ENCODE data around the gene LTBP1.

The LTBP1 gene

DNA sequence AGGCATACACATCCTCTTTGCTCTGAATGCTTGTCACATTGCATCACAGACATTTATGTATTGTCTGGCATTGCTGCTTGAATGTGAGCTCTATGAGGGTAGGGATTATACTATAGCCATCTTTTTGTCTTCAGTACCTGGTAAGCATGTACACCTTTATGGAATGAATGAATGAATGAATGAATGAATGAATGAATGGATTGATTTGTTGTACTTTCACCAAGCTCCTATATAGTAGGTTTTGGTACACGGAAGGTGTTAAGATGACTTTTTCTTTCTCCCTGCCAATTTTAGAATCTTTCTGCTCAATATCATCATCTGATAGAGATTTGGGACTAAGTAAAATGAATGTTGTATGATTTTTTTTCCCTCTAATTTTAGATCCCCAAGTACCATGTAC lies 13.5 kb downstream of the LTBP1 start:
- no peak for TF ChIP-seq FOXM1 (IDR thresholded peaks at IDR 0.05; ENCODE audit: borderline replicate concordance, low read depth)
- no peak for TF ChIP-seq ZBTB7A (IDR thresholded peaks at IDR 0.05; ENCODE audit: low read depth)
- no peak for TF ChIP-seq EGR1 (IDR thresholded peaks at IDR 0.05)
- no peak for TF ChIP-seq RAD21 (IDR thresholded peaks at IDR 0.05; ENCODE audit: low read depth)
- TF ChIP-seq EP300 (IDR thresholded peaks at IDR 0.05; ENCODE audit: borderline replicate concordance), result no peak
- TF ChIP-seq TCF12 (IDR thresholded peaks at IDR 0.05; ENCODE audit: low read depth), result no peak
- TF ChIP-seq TAF1 (IDR thresholded peaks at IDR 0.05; ENCODE audit: low read depth), result no peak
- no peak for TF ChIP-seq CEBPB (IDR thresholded peaks at IDR 0.05)
- TF ChIP-seq YY1 (IDR thresholded peaks at IDR 0.05; ENCODE audit: low read depth), result no peak
- no peak for TF ChIP-seq CREB1 (IDR thresholded peaks at IDR 0.05; ENCODE audit: low read depth)
- TF ChIP-seq, protein P1, sequence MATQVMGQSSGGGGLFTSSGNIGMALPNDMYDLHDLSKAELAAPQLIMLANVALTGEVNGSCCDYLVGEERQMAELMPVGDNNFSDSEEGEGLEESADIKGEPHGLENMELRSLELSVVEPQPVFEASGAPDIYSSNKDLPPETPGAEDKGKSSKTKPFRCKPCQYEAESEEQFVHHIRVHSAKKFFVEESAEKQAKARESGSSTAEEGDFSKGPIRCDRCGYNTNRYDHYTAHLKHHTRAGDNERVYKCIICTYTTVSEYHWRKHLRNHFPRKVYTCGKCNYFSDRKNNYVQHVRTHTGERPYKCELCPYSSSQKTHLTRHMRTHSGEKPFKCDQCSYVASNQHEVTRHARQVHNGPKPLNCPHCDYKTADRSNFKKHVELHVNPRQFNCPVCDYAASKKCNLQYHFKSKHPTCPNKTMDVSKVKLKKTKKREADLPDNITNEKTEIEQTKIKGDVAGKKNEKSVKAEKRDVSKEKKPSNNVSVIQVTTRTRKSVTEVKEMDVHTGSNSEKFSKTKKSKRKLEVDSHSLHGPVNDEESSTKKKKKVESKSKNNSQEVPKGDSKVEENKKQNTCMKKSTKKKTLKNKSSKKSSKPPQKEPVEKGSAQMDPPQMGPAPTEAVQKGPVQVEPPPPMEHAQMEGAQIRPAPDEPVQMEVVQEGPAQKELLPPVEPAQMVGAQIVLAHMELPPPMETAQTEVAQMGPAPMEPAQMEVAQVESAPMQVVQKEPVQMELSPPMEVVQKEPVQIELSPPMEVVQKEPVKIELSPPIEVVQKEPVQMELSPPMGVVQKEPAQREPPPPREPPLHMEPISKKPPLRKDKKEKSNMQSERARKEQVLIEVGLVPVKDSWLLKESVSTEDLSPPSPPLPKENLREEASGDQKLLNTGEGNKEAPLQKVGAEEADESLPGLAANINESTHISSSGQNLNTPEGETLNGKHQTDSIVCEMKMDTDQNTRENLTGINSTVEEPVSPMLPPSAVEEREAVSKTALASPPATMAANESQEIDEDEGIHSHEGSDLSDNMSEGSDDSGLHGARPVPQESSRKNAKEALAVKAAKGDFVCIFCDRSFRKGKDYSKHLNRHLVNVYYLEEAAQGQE (IDR thresholded peaks at IDR 0.05; ENCODE audit: low read depth), result no peak

DNA sequence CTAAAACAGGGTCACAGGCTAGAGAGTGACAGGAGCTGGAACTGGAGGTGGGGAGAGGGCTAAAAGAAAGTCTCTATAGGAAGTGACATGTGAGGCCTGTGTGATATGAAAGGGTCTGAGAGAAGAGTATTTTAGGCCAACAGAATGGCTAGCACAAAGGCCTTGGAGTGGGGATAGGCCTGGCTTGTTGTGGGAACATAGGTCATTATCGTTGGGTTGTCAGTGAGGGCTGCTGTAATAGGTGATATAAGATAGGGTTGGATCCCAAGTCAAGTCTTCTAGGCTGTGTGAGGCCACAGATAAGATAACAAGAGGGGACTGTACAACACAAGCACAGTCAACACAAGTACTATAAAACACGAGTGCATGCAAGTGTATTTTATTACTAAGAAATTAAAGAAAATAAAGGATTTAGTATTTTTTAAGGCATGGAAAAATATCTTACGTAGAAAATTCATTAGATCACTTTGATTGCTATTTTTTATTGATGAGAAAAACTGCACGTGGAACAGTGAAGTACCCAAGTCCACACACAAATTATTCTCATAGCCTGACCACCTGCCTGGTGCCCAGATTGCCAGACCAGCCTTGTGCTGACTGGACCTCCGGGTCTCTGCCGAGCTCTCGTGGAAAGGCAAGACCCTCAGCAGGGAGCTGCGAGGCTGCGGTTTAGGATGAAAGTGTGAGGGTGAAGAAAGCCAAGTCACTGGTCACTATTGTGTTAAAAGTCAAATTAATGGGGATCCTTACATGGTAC lies 14.1 kb downstream of the LTBP1 start:
- TF ChIP-seq ZBTB7A (IDR thresholded peaks at IDR 0.05; ENCODE audit: low read depth) (no peak), TAF1 (IDR thresholded peaks at IDR 0.05; ENCODE audit: low read depth) (no peak), TEAD4 (IDR thresholded peaks at IDR 0.05) (no peak), CEBPB (IDR thresholded peaks at IDR 0.05) (no peak), YY1 (IDR thresholded peaks at IDR 0.05; ENCODE audit: low read depth) (no peak), EGR1 (IDR thresholded peaks at IDR 0.05) (no peak), TCF12 (IDR thresholded peaks at IDR 0.05; ENCODE audit: low read depth) (no peak), RAD21 (IDR thresholded peaks at IDR 0.05; ENCODE audit: low read depth) (no peak), NFIC (IDR thresholded peaks at IDR 0.05) (no peak), EP300 (IDR thresholded peaks at IDR 0.05; ENCODE audit: borderline replicate concordance) (no peak)
- TF ChIP-seq, protein P2, sequence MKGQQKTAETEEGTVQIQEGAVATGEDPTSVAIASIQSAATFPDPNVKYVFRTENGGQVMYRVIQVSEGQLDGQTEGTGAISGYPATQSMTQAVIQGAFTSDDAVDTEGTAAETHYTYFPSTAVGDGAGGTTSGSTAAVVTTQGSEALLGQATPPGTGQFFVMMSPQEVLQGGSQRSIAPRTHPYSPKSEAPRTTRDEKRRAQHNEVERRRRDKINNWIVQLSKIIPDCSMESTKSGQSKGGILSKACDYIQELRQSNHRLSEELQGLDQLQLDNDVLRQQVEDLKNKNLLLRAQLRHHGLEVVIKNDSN (IDR thresholded peaks at IDR 0.05), result no peak
- TF ChIP-seq, protein P1 (IDR thresholded peaks at IDR 0.05; ENCODE audit: low read depth), result no peak
- TF ChIP-seq, protein P3, sequence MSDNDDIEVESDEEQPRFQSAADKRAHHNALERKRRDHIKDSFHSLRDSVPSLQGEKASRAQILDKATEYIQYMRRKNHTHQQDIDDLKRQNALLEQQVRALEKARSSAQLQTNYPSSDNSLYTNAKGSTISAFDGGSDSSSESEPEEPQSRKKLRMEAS (IDR thresholded peaks at IDR 0.05), result no peak

DNA sequence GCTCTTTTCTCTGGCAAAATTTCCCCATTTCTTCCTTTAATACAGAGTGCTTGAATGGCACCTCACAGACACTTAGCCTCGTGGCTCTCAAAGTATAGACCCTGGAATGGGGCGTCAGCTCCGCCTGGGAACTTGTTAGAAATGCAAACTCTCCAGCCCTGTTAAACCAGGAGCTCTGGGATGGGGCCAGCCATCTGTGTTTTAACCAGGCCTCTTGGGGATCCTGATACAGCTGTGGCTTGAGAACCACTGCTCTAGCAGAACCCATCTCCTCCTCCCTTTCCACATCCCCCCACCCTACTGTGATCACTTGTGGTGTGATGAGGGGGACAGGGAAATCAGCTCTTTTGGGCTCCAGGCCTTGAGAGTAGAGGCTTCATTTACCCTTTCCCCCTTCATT lies 15.9 kb downstream of the LTBP1 start:
- TF ChIP-seq, protein P1 (IDR thresholded peaks at IDR 0.05; ENCODE audit: low read depth), result no peak
- TF ChIP-seq CEBPB (IDR thresholded peaks at IDR 0.05) (no peak), NFIC (IDR thresholded peaks at IDR 0.05) (no peak)

DNA sequence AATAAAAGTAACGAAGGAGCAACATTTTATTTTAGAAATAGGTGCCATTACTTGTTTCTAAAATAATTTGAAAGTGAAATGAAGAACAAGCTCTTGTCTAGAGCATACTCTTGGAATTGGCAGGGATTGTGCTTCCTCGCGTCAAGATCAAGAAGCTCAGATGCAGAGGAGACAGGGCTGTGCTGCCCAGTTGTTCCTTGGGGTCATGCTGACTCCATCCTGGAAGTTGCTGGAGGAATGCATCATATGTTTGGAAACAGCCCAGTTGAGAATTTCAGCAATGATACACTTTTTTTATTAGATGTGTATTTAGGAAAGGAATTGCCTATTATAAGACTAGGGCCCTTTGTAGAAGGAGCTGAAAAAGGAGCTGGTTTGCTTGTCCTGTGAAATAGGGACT lies 17.2 kb downstream of the LTBP1 start:
- TF ChIP-seq NFIC (IDR thresholded peaks at IDR 0.05) (no peak), TEAD4 (IDR thresholded peaks at IDR 0.05) (no peak), FOXM1 (IDR thresholded peaks at IDR 0.05; ENCODE audit: borderline replicate concordance, low read depth) (no peak), TAF1 (IDR thresholded peaks at IDR 0.05; ENCODE audit: low read depth) (no peak), RAD21 (IDR thresholded peaks at IDR 0.05; ENCODE audit: low read depth) (no peak), YY1 (IDR thresholded peaks at IDR 0.05; ENCODE audit: low read depth) (no peak)
- TF ChIP-seq, protein P1 (IDR thresholded peaks at IDR 0.05; ENCODE audit: low read depth), result no peak

Data from Ishikawa (cell line).